GM19240 (cell line): ENCODE results near the gene STAT3.
A peak's percentile ranks its signal among the peaks of the same experiment; 100 is the strongest.
"Not testable (repeated sequence)": the region's sequence is repeated elsewhere in the genome, so short reads cannot be mapped to it uniquely, and the experiment has no call there.

Experiments
- DNase-seq: peaks from one replicate; pipeline ENCODE4 v3.0.0; 2011; ENCODE audit warnings: low spot score; ENCODE audit not compliant: insufficient read length

The STAT3 gene

DNA sequence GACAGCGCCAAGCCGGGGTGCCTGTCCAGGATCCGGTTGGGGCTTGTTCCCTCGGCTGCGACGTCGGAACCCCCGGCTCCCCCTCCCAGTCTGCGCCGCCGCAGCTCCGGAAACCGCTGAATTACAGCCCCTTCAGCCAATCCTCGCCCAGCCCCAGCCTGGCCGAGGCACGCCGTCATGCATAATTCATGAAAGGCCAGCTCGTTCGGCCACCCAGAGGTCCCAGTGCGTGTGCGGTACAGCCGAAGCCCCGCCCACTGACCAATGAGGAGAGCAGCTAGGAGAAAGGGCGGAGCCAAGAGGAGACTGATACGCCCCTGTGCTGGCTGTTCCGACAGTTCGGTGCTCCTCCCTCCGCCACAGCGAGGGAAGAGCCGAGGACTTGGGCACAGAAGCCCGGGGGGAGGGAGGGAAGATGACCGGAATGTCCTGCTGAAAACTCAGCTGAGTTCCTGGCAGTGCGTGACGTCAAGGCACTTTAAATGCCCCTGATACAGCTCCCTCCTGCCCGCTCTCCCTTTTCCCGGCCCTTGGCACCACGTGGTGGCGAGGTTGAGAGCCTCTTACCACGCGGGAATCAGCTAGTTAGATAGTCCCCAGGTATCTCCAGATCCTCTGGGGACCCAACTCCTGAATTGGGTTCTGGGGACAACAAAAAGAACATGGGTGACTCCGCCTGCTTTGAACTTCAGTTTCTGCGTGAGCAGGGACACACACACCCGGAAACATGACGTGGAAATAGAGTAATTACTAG is at the start of gene STAT3:
STAT3 (minus strand) TSS at position 62 of the 754 bp plus-strand sequence. CDS start 39,926 bp downstream, outside the sequence.
- peak; percentile 91 for DNase-seq

DNA sequence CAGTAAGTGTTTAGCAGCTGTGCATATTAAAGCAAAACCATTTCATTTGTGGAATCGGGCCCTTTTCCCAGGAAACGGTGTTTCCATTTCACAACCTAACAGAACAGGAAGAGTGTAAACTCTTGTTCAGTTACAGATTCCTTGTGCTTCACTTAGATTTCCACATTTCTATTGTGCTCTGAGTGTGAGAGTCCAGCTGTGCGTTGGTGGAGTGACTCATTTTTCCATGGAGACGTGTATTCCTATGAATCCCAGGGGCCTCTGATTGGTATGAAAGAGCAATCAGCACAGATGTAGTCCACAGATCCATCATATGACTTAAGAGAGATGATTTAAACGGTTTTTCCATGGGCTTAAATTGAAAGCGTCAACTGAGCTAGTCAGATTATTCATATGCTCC is 48.1 kb upstream of the STAT3 start:
- DNase-seq: no peak

DNA sequence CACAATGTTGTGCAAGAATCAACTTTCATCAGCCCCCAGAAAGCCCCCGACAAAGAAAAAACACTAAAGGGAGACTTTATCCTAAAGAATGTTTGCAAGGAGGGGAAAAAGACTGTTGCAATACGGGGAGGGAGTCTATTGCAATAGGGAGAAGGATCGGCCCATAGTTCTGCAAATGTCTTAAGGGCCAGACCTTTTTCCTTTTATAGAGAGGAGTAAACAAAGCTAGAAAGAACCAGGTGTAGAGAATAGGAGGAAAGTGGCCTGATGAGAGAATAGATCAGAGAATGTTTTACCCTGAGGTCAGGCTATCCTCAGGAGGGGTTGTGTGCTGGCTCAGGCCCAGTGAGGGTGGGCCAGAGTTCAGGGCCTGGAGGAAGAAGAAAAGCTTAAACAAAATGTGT is 43.5 kb upstream of the STAT3 start:
- no peak for DNase-seq

DNA sequence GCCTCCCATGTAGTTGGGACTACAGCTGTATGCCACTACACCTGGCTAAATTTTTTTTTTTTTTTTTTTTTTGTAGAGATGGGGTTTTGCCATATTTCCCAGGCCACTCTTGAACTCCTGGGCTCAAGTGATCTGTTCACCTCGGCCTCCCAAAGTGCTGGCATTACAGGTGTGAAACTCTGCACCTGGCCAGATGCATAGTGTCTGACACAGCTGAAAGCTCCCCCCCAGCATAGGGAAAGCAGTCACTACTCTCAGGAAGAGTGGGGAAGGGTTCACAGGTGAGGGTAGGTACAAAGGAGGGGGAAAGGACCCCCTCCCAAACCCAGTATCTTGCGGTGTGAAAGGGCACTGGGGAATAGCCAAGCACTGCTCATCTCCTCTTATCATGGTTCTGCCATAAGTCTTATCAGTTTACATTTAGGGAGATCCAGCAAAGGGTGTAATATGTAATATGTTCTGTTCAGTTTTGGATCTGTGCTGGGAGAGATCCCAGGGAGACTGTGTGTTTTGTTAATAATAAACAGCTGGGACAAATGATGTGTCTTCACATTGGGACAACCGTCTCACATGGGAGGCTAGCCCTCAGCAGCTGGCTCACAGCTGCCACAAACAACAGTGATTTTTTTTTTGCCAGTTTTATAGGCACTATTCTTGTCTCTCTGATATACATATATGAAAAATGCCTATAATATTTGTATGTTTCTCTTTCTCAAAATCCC is 41.6 kb upstream of the STAT3 start:
- DNase-seq: no peak

DNA sequence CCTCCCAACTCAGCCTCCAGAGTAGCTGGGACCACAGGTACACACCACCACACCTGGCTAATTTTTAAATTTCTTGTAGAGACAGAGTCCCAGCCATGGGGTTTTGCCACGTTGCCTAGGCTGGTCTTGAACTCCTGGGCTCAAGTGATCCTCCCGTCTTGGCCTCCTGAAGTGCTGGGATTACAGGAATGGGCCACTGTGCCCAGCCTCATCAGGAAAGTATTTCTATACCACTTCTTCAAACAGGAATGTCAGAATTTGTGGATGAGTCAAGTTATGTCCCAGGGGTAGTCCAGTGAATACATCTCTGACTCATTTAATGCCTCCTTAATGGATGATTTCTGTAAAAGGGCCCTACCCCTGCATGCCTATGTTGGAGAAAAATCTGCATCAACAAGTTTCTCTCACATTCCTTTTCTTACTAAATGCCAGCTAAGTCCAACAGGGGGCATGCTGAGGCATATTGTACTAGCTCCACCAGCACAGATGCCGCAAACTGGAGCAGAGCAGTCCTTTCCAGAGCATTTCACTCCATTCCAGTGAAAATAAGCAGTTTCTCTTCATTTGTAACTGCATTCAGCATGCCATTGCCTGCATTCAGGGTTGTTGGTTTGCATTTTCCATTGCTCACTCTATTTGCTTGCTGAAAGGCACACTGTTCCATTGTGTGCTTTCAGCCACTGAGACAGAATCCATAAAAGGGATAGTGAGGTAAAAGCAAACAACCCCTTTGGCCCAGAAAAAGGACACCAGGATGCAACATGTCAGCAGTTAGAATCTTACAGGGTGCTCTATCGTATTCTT is 40.1 kb upstream of the STAT3 start:
- no peak for DNase-seq

DNA sequence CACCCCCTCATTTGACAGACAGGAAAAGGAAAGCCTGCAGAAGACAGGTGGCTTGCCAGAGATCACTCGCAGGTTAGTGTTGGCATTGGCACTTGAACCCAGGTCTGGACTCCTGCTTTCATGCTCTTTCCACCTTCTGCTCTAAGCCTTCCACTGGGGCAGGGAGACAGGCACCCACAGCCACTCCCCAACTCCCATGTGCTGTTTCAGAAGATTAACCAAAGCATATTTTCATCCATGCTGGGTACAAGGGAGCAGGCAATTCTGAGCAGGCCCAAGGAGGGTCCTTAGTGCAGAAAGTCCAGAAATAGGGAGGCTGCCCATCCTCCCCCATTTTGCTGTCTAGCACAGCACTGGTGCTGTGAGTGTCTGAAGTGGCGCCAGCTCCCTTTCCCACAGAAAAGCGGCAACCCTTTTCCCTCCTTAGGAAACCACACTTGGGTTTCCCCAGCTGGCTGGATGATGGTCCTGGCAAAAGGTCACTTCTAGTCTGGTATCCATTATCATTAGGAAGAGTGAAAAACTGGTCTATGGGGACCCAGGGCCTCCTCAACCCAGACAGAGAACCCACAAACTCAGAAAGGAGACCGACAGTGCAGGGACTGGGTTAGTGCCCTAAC is 36.9 kb upstream of the STAT3 start:
- DNase-seq: no peak

DNA sequence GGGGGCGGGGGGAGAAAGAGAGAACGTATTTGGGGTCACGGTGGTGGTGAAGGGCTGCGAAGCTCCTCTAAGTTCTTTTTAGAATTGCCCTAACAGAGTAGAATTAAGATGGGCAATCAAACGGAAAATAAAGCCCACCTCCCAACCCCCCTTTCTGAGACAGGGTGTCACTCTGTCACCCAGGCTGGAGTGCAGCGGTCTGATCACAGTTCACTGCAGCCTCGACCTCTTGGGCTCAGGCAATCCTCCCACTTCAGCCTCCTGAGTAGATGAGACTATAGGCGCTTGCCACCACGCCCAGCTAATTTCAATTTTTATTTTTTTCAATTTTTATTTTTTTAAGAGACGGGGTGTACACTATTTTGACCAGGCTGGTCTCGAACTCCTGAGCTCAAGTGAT is 35.5 kb upstream of the STAT3 start:
- DNase-seq: no peak

DNA sequence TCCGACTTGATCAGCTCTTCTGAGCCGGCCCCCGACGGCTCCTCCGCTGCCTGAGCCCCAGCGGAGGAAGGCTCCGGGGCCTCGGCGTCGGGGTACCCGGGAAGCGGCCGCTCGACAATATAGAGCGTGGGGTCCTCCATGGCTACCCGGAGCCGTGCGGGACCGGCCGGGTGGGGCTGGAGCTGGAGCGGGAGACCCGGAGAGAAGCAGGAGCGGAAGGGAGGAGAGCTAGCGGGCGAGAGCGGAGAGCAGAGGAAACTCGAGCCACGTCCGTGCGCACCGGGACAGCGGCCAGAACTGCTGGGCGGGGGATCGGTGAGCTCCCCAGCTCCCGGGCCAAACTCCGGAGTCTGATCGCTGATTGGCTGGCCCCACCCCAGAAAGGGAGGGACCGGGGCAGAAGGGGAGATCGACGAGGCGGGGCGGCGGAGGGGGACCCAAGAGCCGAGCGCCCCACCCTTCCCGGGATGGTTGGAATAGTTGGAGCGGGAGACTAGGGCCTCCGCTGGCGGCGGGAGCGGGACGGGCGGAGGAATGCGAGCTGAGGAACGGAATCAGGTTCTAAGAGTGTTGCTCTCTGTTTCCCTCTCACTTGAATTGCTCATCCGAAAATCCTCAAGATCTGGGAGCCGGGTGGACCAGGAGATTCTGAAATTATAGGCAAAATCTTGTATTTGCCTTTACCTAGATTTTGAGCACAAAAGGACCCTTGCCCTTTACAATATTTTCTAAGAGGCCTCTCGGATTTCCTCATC is 34.9 kb upstream of the STAT3 start, which contains the start of gene CAVIN1:
CAVIN1 (minus strand) TSS at position 299 of the 755 bp plus-strand sequence; CDS start at position 140, 159 bp downstream.
- DNase-seq: no peak

DNA sequence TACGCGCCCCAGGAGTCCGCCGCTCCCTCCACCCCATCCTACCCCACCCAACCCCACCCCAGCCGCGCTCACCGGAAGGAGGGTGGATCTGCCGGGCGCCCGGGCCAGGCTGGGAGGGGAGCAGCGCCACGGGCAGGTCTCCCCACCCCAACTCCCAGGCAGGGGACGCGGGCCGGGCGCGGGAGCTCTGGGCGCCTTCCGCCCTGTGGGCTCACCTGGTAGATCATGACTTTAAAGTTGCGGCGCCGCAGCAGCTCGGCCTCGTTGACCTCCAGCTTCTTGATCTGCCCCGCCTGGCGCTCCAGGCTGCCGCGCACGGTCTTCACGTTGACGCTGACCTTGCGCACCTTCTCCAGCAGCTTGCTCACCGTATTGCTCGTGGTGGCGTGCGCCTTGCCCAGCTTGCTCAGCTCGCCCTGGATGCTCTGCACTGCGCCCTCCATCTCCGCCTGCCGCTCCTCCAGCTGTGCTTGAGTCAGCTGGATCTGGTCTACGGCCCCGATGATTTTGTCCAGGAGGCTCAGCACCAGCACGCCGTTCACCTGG is 34.2 kb upstream of the STAT3 start:
- DNase-seq: no peak

DNA sequence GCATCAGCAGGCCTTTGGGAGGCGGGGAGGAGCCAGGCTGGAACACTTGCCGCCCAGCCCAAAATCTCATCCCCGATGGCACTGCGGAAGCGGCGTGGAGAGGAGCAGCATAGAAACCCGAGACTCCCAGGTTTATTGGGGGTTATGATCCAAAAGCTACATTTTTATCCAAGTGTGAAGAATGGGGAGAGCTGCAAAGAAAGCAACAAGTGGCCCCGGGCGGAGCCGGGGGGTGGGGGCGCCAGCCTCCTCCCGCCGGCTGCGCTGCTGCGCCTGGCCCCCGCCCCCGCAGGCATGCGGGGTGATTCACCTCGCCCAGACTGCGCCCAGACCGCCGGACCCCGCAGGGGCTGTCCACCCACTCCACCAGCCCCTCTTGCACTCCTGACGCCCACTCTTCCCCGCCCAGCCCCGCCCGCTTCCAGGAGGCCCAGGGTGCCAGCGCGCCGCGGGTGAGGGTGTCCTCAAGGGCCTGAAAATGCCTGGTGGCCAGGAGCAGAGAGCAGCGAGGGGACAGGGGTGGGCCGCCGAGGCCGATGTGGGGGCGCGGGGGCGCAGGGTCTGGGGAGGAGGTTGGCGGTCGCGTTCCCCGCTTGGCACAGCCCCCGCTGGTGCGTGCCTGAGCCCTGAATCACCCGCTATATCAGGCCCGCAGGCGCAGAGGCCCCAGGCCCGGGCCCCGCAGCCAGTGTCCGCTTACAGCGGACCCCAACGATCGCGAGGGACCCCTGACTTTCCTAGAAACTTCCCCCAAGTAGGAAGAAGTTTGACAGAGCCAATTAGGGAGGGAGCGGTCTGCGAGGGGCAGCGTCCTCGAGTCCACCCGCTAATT is 33.5 kb upstream of the STAT3 start:
- no peak for DNase-seq

DNA sequence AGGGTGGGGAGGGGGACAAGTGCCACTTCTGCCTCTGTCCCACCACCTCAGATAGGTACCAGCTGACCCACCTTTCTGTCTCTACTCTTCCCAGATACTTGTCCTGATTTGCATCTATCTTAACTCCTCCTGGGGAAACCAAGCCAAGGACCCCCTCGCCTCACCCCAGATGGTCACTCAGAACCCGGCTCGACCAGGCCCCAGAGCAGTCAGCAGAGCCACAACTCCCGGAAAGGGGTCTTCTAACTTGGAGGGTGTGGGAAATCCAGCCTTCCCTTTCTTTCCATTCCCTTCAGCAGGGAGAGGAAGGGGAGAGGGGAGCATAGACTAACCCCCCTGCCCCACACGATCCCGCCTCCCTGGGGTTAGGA is 32.9 kb upstream of the STAT3 start:
- no peak for DNase-seq

DNA sequence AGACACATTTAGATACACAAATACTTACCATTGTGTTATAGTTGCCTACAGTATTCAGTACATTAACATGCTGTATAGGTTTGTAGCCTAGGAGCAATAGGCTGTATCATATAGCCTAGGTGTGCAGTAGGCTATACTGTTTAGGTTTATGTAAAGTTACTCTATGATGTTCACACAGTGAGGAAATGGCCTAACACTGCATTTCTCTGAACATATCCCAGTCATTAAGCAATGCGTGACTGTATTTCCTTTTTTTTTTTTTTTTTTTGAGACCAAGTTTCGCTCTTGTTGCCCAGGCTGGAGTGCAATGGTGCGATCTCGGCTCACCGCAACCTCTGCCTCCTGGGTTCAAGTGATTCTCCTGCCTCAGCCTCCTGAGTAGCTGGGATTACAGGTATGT is 29.7 kb upstream of the STAT3 start:
- DNase-seq: not testable (repeated sequence)

DNA sequence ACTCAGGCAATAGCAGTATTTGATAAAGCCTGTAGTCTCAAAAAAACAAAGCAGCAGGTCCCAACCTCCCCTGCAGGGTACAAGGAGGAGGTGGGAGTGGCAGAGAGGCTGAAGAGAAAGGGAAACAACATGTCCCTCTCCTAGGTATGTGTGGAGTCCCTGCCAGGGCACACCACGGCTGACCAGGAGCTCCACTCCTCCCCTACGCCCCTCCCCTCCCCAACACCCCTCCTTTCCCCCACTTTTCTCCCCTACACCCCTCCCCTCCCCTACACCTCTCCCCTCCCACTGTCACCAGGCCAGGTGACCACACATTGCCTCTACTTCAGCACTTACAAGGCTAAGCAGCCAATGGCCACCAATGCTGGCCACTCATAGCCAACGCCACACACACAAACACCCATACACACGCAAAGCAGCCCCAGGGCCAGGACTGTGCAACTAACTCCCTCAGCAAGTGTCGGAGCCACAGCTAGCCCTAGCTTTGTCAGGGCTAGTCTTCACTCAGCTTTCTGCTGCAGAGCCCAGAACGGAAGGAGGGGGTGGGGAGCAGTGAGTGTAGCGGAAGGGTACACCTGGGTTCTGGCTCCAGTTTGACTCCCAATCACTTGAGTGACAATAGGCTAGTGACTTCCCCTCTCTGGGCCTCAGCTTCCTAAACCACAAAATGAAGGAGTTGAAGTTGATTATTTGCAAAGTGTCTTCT is 26.6 kb upstream of the STAT3 start:
- no peak for DNase-seq

DNA sequence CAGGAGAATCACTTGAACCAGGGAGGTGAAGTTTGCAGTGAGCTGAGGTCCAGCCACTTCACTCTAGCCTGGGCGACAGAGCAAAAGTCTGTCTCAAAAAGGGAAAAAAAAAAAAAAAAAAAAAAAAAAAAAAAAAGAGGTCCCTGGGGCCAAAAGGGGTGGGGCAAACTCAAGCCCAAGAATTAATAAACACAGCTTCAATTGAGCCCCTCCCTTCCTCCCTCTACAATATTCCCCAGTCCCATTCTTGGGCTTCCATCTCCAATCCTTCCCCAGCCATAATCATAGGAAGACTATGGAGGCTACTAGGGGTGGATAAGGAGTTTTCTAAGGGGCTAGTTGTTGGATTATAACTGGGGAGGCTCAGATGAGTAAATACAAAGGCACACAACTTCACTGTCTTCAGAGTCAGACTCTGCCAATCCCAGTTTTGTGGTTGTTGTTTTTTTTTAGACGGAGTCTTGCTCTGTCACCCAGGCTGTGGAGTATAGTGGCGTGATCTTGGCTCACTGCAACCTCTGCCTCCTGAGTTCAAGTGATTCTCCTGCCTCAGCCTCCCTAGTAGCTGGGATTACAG is 25.3 kb upstream of the STAT3 start:
- no peak for DNase-seq

DNA sequence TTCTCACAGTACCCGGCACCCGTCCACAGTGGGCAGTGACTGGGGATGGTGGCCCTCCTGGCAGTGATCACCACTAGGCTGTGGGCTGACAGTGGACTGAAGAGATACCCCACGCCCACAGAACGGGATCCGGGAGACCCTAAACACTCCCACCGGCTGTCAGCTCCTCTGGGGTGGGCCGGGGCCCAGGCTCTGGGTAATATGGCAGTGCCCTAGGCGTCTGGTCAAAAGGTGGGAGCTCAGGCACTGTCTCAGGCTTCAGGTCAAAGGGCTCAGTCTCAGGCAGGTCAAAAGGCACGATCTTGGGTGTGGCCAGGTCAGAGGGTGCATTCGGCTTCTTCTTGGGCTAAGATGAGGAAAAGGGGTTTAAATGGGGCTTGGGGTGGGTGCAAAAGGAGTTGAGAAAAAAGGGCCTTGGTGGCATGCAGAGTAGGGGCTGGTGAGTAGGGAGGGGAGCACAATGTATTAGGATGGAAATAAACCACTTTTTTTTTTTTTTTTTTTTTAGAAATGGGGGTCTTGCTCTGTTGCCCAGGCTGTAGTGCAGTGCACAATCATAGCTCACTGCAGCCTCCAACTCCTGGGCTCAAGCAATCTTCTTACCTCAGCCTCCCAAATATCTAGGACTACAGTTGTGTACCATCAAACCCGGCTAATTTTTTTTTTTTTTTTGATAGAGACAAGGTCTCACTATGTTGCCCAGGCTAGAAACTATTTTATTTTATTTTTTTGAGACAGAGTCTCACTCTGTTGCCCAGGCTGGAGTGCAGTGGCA is 23.9 kb upstream of the STAT3 start:
- no peak for DNase-seq

DNA sequence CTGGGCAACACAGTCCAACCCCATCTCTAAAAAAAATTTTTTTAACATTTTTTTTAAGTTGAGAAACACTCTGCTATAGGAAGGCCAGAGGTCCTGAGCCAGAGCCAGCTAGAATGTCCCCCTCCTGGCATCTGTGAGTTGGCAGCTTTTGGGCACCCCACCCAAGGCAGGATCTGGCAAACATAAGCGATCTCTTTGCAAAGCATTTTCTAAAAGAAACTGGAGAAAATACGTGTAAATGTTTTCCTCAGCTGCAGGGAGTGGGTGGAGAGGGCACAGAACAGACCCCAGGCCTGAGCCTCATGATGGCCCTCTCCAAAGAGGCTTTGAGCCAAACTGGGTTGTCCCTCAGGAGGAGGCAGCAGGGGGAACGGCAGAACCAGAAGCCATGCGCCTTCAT is 23.1 kb upstream of the STAT3 start:
- no peak for DNase-seq

DNA sequence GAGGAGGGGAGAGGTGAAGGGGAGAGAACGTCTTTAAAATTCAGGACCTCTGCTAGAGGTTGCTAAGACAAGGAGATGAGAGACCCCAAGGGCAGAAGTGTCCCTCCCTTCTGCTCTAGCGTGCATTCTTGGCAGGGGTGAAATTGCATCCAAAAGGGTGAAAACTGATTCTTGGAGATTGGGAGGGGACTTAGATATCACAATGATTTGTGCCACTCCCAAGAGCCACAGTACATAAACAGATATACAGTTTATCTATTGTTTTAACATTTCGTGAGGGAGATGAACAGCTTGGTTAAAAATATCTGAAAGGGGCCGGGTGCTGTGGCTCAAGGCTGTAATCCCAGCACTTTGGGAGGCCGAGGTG is 22.1 kb upstream of the STAT3 start:
- DNase-seq: no peak
